ENCODE measurements around the gene ZNF775. TPM values are rescaled to one million over a fixed set of nuclear protein-coding genes. Genes with fewer than 3 reads are reported as not detected.

Gene ZNF775
- total RNA-seq, 2 donors from 2014 or later: 4.2 to 11.5 TPM

GRCh38 chr7:150399421-150400007 lies 20.4 kb downstream of the ZNF775 start:
- ATAC-seq (ENCODE audit: insufficient number of reproducible peaks, low FRiP score, low read depth) (no peak), DNase-seq (ENCODE audit: low spot score) (no peak)
- Histone ChIP-seq H3K4me3 (no peak overlapping the region), H3K27me3 (replicated peaks; ENCODE audit: insufficient read depth) (no peaks in the 10 kb centered on the region), H3K9me3 (no peaks in the 10 kb centered on the region), H3K4me1 (ENCODE audit: control insufficient read depth in 1 of 2, low read depth in 2 of 2) (peaks cover 3 to 11% of the 10 kb centered on the region in 2 donors), H3K27ac (no peak overlapping the region), H3K36me3 (no peaks in the 10 kb centered on the region)
- no peak for TF ChIP-seq CTCF (IDR thresholded peaks at IDR 0.05)

- DNase-seq (ENCODE audit: low spot score) (no peak), ATAC-seq (ENCODE audit: insufficient number of reproducible peaks, low FRiP score, low read depth) (no peak)
- Histone ChIP-seq H3K36me3 (no peaks in the 10 kb centered on the region), H3K27me3 (replicated peaks; ENCODE audit: insufficient read depth) (no peaks in the 10 kb centered on the region), H3K4me3 (no peak overlapping the region), H3K4me1 (ENCODE audit: control insufficient read depth in 1 of 2, low read depth in 2 of 2) (peaks cover 3 to 12% of the 10 kb centered on the region in 2 donors), H3K27ac (no peak overlapping the region), H3K9me3 (no peaks in the 10 kb centered on the region)
- no peak for TF ChIP-seq CTCF (IDR thresholded peaks at IDR 0.05)
Measured at GRCh38 chr7:150400008-150400787, 21.1 kb downstream of the ZNF775 start.

GRCh38 chr7:150400788-150401423 lies 21.8 kb downstream of the ZNF775 start:
- H3K4me3 ChIP-seq: no peak overlapping the region
- no peak for DNase-seq (ENCODE audit: low spot score)
- H3K36me3 ChIP-seq: no peaks in the 10 kb centered on the region
- no peak for TF ChIP-seq CTCF (IDR thresholded peaks at IDR 0.05)
- H3K27ac ChIP-seq: no peak overlapping the region
- H3K27me3 ChIP-seq (replicated peaks; ENCODE audit: insufficient read depth): no peaks in the 10 kb centered on the region
- peaks cover 3 to 14% of the 10 kb centered on the region in 2 donors for H3K4me1 ChIP-seq (ENCODE audit: control insufficient read depth in 1 of 2, low read depth in 2 of 2)
- ATAC-seq (ENCODE audit: insufficient number of reproducible peaks, low FRiP score, low read depth): no peak
- no peaks in the 10 kb centered on the region for H3K9me3 ChIP-seq

- no peak for TF ChIP-seq CTCF (IDR thresholded peaks at IDR 0.05)
- Histone ChIP-seq H3K27ac (no peak overlapping the region), H3K36me3 (no peaks in the 10 kb centered on the region), H3K27me3 (replicated peaks; ENCODE audit: insufficient read depth) (no peaks in the 10 kb centered on the region), H3K9me3 (no peaks in the 10 kb centered on the region), H3K4me3 (no peak overlapping the region), H3K4me1 (ENCODE audit: control insufficient read depth in 1 of 2, low read depth in 2 of 2) (peaks cover 3 to 19% of the 10 kb centered on the region in 2 donors)
- DNase-seq (ENCODE audit: low spot score) (no peak), ATAC-seq (ENCODE audit: insufficient number of reproducible peaks, low FRiP score, low read depth) (no peak)
Measured at GRCh38 chr7:150401424-150401790, 22.3 kb downstream of the ZNF775 start.

GRCh38 chr7:150401861-150402631 lies 22.9 kb downstream of the ZNF775 start:
- no peaks in the 10 kb centered on the region for H3K36me3 ChIP-seq
- H3K27me3 ChIP-seq (replicated peaks; ENCODE audit: insufficient read depth): no peaks in the 10 kb centered on the region
- H3K27ac ChIP-seq: no peak overlapping the region
- H3K9me3 ChIP-seq: no peaks in the 10 kb centered on the region
- DNase-seq (ENCODE audit: low spot score) (no peak), ATAC-seq (ENCODE audit: insufficient number of reproducible peaks, low FRiP score, low read depth) (no peak)
- no peak overlapping the region for H3K4me3 ChIP-seq
- TF ChIP-seq CTCF (IDR thresholded peaks at IDR 0.05): no peak
- H3K4me1 ChIP-seq (ENCODE audit: control insufficient read depth in 1 of 2, low read depth in 2 of 2): peaks cover 3 to 25% of the 10 kb centered on the region in 2 donors
